Measurements from ENCODE around the gene TMEM203.

Gene TMEM203

DNA sequence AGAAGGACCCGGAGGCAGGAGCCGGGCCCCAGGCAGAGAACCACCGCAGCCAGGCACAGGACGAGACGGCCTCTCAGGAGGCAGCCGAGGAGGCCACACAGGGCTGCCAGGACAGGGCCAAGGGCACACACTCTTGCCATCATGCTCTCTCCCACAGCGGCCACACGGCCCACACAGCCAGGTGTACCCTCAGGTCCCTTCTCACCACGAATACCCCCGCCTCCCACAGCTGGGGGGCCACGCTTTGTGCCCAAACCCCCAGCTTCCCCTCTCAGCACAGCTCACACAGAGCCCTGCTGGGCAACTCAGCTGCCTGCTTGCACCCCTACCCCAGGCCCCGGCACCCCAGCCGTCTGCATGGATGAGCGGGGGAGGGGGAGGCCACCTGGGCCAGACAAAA lies 11.7 kb downstream of the TMEM203 start:
- no peak for DNase-seq

DNA sequence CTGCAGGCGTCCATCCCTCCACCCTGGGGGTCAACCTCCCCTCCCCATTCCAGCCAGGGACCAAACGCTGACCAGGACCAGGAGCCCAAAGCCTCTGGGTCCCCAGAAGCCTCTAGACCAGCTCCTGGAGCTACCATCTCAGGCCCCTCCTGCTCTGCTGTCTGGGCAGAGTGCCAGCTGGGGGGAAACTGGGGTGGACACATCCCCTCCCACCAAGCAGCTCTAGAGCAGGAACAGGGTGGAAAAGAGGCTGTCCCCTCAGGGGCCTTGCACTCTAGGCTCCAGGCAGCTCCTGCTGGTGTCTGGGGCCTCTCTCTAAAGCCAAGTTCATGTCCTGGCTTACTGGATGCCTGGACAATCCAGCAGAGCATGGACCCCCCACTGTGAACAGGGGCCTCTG lies 12.6 kb downstream of the TMEM203 start:
- DNase-seq: no peak

DNA sequence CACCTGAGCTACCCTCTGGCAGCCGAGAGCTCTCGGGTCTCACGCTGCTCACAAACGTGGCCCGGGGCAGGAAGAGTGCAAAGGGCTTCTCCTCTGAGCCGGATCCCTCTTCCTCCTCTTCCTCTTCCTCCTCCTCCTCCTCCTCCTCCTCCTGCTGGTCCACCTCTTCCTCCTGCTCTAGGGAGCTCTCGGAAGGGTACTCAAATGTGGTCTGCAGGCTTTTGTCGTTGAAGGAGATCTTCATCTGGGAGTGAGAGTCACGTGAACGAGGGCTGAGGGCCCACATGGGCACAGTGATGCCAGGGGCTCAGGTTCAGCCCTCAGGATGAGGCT lies 13.0 kb downstream of the TMEM203 start:
- no peak for DNase-seq

GRCh38 chr9:137191691-137192447 lies 13.6 kb downstream of the TMEM203 start:
- DNase-seq: no peak

- no peak for DNase-seq
Measured at GRCh38 chr9:137191245-137191644, 14.2 kb downstream of the TMEM203 start.

DNA sequence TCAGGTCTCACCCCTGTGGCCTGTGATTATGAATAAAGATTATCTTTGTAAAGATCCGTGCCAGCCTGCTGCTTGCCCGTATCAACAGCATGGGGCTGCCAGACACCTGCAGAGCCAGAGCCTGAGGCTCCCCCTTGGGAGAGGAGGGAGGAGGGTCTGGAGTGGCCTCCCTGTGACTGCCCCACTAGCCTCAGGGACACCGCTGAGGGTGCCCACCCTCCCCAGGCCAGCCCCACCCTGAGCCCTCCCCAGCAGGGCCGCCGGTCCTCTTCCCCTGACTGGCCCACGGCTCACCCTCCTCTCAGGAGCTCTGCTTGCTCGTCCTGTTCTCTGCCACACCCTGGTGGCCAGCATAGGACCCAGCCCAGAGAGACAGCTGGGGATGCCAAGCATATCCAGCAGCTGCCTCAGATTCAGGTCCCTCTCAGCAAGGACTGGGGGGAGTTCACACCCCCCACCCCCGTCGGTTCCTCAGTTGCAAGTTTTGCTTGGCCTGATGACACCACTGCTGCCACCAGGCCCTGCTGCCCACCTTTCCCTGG lies 15.1 kb downstream of the TMEM203 start:
- DNase-seq: no peak

GRCh38 chr9:137189297-137190295 lies 15.9 kb downstream of the TMEM203 start:
- no peak for DNase-seq

DNA sequence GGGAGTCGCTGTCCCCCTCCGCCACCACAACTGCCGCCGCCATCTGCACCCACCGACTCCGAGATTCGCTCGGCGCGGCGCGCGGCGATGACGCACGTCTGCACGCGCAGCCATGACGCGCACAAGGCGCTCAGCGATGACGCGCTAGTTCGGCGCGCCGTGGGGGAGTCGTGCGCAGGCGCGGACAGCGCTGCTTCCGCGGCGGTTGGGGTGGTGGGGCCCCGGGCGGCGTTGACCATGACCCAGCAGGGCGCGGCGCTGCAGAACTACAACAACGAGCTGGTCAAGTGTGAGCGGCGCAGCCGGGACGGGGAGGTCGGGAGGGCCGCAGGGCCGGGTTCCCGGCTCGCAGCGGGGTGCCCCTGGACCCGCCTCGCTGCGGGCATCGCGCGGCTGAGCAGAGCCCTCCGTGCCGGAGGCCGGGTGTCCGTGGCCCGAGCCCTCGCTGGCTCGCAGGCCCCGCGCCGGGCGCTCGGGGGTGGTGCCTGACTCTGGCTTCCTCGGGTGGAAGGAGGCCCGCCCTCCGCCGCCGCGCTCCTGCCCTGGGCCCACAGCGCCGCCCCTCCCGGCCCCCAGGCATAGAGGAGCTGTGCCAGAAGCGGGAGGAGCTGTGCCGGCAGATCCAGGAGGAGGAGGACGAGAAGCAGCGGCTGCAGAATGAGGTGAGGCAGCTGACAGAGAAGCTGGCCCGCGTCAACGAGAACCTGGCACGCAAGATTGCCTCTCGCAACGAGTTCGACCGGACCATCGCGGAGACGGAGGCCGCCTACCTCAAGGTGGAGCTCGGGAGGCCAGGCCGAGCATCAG lies 16.8 kb downstream of the TMEM203 start, which contains the start of the genes ANAPC2 and SSNA1:
TSS of gene ANAPC2 (minus strand) at position 71 of the 807 bp plus-strand sequence. CDS start at position 43, 28 bp downstream.
TSS of gene SSNA1 (plus strand) at position 187 of the 807 bp plus-strand sequence. CDS start at position 238, 51 bp downstream.
- DNase-seq: peak; percentile 81 to 89

GRCh38 chr9:137188086-137188489 lies 17.4 kb downstream of the TMEM203 start:
- DNase-seq: no peak

DNA sequence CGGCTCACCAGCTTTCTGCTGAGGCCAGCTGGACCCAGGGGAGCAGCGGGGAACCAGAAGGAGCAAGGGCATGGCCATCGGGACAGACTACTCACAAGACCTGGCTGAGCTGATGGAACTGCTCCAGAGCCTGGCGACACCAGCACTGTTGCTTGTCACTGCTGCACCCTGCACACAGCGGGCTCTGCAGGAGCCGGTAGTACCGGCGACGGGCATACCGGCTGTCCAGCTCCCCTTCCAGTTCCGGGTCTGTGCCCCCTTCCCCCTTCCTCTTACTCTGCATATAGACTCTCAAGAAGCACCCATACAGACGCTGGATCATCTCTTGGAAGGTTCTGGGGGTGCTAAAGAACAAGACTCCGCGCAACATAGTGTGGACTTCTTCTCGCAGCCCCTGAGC lies 18.1 kb downstream of the TMEM203 start:
- DNase-seq: no peak

GRCh38 chr9:137186385-137186784 lies 19.1 kb downstream of the TMEM203 start:
- no peak for DNase-seq

- no peak for DNase-seq
Measured at GRCh38 chr9:137185921-137186320, 19.5 kb downstream of the TMEM203 start.

- no peak for DNase-seq
Measured at GRCh38 chr9:137184881-137185660, 20.4 kb downstream of the TMEM203 start.

DNA sequence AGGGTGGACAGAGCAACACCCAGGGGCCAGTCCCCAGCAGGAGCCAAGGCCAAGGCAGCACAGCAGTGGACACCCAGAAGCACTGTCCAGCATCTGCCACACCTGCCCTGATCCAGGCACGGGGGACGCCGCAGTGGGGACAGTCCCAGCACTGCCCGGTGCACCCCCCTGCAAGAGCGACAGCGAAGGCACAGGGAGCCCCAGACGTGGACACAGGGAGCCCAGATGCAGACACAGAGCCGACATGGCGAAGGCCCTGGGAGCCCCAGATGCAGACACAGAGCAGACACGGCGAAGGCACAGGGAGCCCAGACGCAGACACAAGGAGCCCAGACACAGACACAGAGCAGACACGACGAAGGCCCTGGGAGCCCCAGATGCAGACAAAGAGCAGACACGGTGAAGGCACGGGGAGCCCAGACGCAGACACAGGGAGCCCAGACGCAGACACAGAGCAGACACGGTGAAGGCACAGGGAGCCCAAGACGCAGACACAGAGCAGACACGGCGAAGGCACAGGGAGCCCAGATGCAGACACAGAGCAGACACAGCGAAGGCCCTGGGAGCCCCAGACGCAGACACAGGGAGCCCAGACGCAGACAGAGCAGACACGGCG lies 21.4 kb downstream of the TMEM203 start:
- DNase-seq: no peak

DNA sequence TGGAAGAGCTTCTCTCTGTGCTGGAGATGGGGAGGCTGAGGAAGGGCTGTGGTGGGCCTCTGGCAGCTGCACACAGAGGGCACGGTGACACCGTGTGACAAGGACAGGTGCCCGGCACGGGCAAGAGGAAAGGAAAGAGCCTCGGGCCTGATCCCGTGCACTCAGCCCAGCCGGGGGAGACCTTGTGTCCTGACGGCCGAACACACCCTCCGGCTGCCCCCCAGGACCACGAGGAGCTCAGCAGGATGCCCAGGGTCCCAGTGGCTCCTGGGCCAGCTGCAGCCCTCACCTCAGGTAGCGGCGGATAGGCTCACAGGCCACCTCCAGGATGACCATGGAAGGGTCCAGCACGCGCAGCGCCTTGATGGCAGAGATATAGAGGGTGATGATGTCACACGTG lies 22.6 kb downstream of the TMEM203 start:
- no peak for DNase-seq

DNA sequence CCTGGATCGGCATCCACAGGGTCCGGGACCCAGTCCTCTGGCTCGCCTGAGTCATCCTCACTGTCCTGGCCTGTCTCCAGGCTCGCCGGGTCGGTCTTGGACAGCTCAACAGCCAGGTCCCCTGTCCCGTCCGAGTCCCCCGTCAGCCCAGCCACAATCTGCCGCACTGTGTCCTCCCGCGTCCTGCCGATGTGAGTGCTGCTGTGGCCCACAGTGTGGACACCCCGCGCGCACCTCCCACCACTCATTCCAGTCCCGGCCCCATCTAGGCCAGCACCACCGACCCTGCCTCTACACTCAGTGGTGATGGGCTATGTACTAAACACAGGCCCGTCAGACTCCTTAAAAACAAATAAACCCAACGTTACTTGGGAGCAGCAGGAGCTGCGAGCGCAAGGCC lies 23.8 kb downstream of the TMEM203 start:
- no peak for DNase-seq

- DNase-seq: no peak
Measured at GRCh38 chr9:137180491-137180890, 25.0 kb downstream of the TMEM203 start.

GRCh38 chr9:137179761-137180160 lies 25.7 kb downstream of the TMEM203 start:
- no peak for DNase-seq

DNA sequence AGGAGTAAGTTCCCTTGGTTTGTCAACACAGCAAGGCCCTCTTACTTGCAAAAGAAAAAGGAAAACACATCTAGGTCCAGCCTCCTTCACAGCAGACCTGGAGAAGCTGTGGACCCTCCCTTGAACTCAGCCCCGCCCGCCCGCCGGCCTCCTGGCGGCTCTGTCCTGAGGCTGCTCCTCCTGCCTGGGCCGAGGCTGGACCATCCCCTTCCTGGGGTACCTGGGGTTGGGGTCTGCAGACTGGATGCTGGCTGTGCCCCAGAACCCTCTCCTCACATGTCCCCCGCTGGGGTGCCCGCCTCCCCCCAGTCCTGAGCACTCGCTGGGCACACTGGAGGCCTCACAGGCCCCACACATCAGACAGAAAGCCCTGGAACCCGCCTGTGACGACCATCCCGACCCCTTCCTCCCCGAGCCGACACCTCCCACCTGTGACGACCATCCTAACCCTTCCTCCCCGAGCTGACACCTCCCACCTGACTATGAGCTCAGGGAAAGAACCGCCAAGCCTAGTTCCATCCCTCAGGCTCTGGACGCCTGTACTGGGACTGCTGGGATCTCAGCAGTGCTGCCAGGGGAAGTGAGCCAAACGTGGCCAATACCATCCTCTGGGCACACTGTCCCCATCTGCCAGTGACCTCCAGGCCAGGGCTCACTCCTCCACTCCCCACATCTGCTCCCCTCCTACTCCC lies 26.4 kb downstream of the TMEM203 start:
- DNase-seq: no peak

GRCh38 chr9:137178201-137178938 lies 27.1 kb downstream of the TMEM203 start:
- no peak for DNase-seq

Data from SW 1271 (cell line).